Left renal pelvis (tissue), 4 donors: ENCODE results near the gene UBAP1. TPM values are rescaled to one million over a fixed set of nuclear protein-coding genes. Genes with fewer than 3 reads are reported as not detected.
A peak's percentile ranks its signal among the peaks of the same experiment; 100 is the strongest.
"Not testable (repeated sequence)": the region's sequence is repeated elsewhere in the genome, so short reads cannot be mapped to it uniquely, and the experiment has no call there.

Source experiments
- DNase-seq, 4 donors: peaks; one replicate each; pipeline ENCODE4 v3.0.0-alpha.2; 2013; ENCODE audit warnings: low read depth in 4 of 4, low spot score in 3 of 4
- polyA plus RNA-seq, 4 donors: library from polyadenylated mRNA; unstranded; fragments of 120-200 nt; gene quantifications; one replicate each; pipeline ENCODE4 v1.2.1, GENCODE V29; 2013; ENCODE audit not compliant: insufficient read length in 4 of 4

UBAP1 gene
- polyA plus RNA-seq, 4 donors, result 48.9 to 62.0 (median 58.6) TPM

DNA sequence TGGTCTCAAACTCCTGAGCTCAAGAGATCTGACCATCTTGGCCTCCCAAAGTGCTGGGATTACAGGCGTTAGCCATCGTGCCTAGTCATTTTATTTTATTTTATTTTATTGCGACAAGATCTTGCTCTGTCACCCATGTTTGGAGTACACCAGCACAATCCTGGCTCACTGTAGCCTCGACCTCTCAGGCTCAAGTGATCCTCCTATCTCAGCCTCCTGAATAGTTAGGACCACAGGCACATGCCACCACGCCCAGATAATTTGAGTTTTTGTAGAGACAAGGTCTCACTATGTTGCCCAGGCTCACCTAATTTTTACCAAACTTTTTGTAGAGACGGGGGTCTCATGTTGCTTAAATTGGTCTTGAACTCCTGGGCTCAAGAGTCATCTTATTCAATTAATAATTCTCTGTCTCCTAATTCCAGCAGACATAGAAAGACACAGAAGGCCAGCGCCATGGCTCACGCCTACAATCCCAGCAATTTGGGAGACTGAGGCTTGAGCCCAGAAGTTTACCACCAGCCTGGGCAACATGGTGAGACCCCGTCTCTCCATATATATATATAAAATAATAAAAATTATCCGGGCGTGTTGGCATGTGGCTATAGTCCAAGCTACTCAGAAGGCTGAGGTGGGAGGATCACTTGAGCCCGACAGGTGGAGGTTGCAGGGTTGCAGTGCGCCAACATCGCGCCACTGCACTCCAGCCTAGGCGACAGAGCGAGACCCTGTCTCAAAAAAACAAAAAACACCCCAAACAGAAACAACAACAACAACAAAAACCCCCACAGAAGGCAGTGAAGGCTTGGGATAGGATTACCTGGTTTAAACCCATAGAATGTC, 1.0 kb upstream of the UBAP1 start:
- no peak for DNase-seq

DNA sequence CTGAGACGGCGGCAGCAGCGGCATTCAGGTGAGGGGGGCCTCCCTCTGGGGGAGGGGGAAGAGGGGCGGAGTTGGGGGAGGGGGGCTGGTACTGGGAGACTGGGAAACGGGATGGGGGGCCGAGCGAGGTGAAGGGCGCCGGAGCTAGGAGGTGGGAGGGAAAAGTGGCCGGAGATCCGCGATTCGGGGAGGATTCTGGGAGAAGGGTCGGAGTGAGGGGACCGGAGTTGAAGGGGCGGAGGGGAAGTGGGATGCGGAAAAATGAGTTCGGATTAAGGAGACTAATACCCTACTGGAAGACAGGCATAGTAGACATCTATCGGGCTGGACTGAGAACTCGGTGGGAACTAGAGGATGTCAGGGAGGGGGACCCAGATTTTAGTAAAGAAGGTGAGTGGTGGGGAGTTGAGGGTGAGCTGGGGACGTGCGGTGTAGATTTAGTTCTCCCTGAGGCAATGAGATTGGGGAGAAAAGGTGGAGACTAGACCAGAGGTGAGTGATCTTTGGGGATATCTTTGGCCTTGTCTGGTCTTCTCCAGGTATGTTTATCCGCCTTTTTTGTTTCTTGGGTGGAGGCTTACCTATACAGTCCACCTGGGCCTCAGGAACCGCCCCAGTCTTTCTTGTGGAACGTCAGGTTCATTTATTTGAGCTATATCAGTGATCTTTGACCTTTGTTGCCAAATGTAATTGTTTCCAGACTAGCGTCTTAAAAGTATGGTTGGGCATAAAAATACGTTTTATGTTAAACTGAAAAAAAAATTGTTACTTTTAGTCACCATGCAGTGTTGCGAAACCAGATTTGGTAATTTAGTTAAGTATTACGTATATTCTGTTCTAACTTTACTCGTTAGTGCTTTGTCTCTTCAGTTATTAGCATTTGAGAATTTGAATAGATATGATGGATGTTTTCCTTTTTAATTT, 632 bp downstream of the UBAP1 start:
- peak in 2 of 4 donors; percentile 45 to 77 for DNase-seq

GRCh38 chr9:34185778-34186551, 7.1 kb downstream of the UBAP1 start:
- DNase-seq, result no peak

DNA sequence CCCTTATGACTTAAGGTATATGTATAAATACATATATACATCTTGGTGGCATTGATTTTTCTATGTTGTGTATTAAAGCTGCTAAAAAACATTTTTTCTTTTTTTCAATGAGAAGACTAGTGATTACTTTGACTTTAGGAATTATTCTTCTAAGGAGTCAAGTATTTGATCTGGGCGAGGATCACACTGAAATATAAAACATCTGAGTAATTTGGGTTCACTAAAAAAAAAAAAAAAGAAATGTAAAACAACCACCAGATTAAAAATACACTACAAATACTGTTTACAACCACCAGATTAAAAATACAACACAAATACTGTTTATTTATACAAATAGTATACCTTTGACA, 9.0 kb downstream of the UBAP1 start:
- no peak for DNase-seq

DNA sequence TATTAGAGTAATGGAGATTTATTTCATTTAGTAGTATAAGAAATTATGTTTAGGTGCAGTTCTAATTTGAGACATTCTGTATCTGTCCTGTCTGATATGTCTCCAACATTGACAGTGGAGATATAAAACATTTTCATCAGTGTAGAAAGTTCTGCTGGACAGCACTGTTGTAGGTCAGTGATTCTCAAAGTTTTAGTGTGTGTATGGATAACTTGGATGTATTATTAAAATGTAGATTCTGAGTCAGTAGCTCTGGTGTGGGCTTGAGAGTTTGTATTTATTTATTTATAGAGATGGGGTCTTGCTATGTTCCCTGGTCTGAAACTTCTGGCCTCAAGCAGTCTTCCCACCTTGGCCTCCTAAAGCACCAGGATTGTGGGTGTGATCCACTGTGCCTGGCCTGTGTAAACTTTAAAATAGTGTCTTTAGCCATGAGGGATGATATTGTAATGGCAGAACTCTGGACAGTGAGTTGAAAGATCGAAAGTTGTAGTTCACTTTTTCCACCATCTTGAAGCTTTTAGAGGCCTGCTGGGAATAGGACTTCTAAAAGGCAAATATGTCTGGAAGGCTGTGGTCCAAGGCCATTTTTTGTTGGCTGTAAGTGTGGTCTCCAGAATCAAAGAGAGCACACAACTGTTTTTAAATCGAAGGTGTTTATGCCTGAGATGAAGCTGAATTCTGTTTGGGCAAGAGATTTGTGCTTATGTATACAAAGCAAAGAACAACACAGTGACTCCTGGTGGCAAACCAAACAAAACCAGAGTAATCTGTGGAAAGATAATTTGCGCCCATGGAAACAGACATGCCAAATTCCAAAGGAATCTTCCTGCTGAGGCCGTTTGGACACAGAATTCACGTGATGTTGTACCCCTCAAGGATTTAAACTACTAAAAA, 12.4 kb downstream of the UBAP1 start:
- no peak for DNase-seq

- no peak for DNase-seq
Observed at GRCh38 chr9:34195143-34195542, 16.3 kb downstream of the UBAP1 start.

GRCh38 chr9:34197286-34197685, 18.4 kb downstream of the UBAP1 start:
- DNase-seq, result not testable (repeated sequence)

- no peak for DNase-seq
Observed at GRCh38 chr9:34197756-34198711, 19.2 kb downstream of the UBAP1 start.

GRCh38 chr9:34200092-34200491, 21.2 kb downstream of the UBAP1 start:
- no peak for DNase-seq

GRCh38 chr9:34203275-34203991, 24.6 kb downstream of the UBAP1 start:
- DNase-seq, result no peak

GRCh38 chr9:34203992-34204635, 25.3 kb downstream of the UBAP1 start:
- no peak for DNase-seq

GRCh38 chr9:34205102-34205501, 26.3 kb downstream of the UBAP1 start:
- DNase-seq, result no peak

DNA sequence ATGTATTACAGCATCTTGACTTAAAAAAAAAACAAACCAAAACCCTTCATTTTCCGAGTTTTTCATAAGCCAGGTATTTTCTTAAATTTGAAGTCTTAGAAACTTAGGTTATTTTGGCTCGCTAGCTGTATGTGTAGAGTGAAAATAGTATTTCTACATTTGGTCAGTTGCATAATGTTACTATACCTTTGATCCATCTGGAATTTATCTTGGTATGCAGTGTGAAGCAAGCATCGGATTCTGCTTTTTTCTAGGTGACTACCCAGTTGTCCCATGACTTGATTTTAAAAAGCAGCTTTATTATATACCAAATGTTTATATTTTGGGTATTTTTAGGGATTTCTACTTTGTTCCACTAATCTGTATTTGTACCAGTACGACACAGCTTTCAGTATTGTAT, 27.7 kb downstream of the UBAP1 start:
- no peak for DNase-seq

GRCh38 chr9:34211395-34211794, 32.6 kb downstream of the UBAP1 start:
- no peak for DNase-seq

GRCh38 chr9:34214354-34215000, 35.6 kb downstream of the UBAP1 start:
- DNase-seq, result not testable (repeated sequence)

GRCh38 chr9:34216325-34216724, 37.5 kb downstream of the UBAP1 start:
- DNase-seq, result no peak

- DNase-seq, result not testable (repeated sequence)
Observed at GRCh38 chr9:34217015-34217414, 38.2 kb downstream of the UBAP1 start.
